Activated B cell treated with CpG ODN at 0.5 μM for 24 hours (primary cell): Measurements from ENCODE around the gene TRABD2B. TPM values are rescaled to one million over a fixed set of nuclear protein-coding genes. Genes with fewer than 3 reads are reported as not detected.

Experiments used
- ATAC-seq: fragments of 200-7000 bp; cut with Tn5 transposase; one replicate; pipeline ENCODE4 v1.10.0; 2021; ENCODE audit warnings: low read depth, mild to moderate bottlenecking, moderate library complexity
- CTCF ChIA-PET: fragments of 350-600 bp; sonication (Branson Sonifier 250); formaldehyde crosslinking; loops from one replicate; lab custom pipeline; 2021; ENCODE audit warnings: antibody characterized with exemption; lab: Charles Lee
- POLR2A ChIA-PET: fragments of 350-600 bp; sonication (Branson Sonifier 250); formaldehyde crosslinking; loops from one replicate; lab custom pipeline; 2021; ENCODE audit warnings: antibody characterized with exemption; lab: Charles Lee
- DNase-seq: peaks from one replicate; pipeline ENCODE4 v3.0.0; 2022
- H3K27ac Mint-ChIP-seq: one replicate; pipeline ENCODE4 v1.8.0; 2020; ENCODE audit warnings: mixed read lengths
- H3K27me3 Mint-ChIP-seq: one replicate; pipeline ENCODE4 v1.8.0; 2021; ENCODE audit warnings: mixed read lengths
- H3K36me3 Mint-ChIP-seq: one replicate; pipeline ENCODE4 v1.8.0; 2021; ENCODE audit warnings: low read depth, mixed read lengths
- H3K4me1 Mint-ChIP-seq: one replicate; pipeline ENCODE4 v1.8.0; 2021; ENCODE audit warnings: mixed read lengths
- H3K4me3 Mint-ChIP-seq: one replicate; pipeline ENCODE4 v1.8.0; 2020; ENCODE audit warnings: mild to moderate bottlenecking, mixed read lengths
- H3K9me3 Mint-ChIP-seq: one replicate; pipeline ENCODE4 v1.8.0; 2020; ENCODE audit warnings: mixed read lengths
- CTCF ChIP-seq: fragments of 200-600 bp; IDR thresholded peaks from one replicate; pipeline ENCODE4 v1.8.0; 2022; ENCODE audit warnings: antibody characterized with exemption, mild to moderate bottlenecking
- intact Hi-C: fragments of 100-400 bp; cut with micrococcal nuclease; formaldehyde crosslinking; loops from one replicate; pipeline ENCODE4 v1.15.1; 2024
- total RNA-seq: library from RNA; stranded (reverse); gene quantifications from 2 replicates; pipeline ENCODE4 v1.2.3, GENCODE V29; 2022

The TRABD2B gene
- total RNA-seq, 1 donor from 2014 or later, result not detected

- Mint-ChIP-seq H3K27ac (no peak overlapping the region), H3K4me3 (no peak overlapping the region), H3K4me1 (no peaks in the 10 kb centered on the region), H3K36me3 (no peaks in the 10 kb centered on the region), H3K27me3 (peaks cover 9% of the 10 kb centered on the region), H3K9me3 (no peaks in the 10 kb centered on the region)
- ChIA-PET POLR2A (no interaction called here), CTCF (no interaction called here)
- no peak for ATAC-seq
- no peak for DNase-seq
- intact Hi-C loops, result no loop called here
- no peak for TF ChIP-seq CTCF
Measured at GRCh38 chr1:48022306-48022705, 25.1 kb upstream of the TRABD2B start.

DNA sequence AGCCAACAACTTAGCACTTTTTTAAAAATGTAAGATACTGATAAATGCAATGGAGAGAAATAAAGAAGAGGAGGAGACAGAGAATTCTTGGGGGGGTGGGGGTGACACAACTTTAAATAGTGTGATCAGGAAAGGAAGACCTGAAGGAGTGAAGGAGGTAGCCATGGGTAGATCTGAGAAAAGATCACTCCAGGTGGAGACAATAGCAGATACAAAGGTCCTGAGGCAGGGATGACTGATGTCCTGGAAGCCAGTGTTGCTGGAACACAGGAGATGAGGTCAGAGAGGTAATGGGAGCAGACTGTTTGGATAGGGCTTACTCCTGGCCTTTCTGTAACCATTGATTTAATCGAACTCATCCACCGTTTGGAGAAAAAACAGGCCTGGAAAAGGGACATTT, 24.6 kb upstream of the TRABD2B start:
- Mint-ChIP-seq H3K27me3 (peaks cover 11% of the 10 kb centered on the region), H3K4me1 (no peaks in the 10 kb centered on the region), H3K4me3 (no peak overlapping the region), H3K36me3 (no peaks in the 10 kb centered on the region), H3K9me3 (no peaks in the 10 kb centered on the region), H3K27ac (no peak overlapping the region)
- ATAC-seq (no peak), DNase-seq (no peak)
- ChIA-PET POLR2A (no interaction called here), CTCF (no interaction called here)
- no peak for TF ChIP-seq CTCF
- intact Hi-C loops, result no loop called here

GRCh38 chr1:48019714-48020315, 22.6 kb upstream of the TRABD2B start:
- H3K27me3 Mint-ChIP-seq, result peaks cover 23% of the 10 kb centered on the region
- H3K9me3 Mint-ChIP-seq, result no peaks in the 10 kb centered on the region
- no peaks in the 10 kb centered on the region for H3K4me1 Mint-ChIP-seq
- no peaks in the 10 kb centered on the region for H3K36me3 Mint-ChIP-seq
- H3K4me3 Mint-ChIP-seq, result no peak overlapping the region
- no peak for DNase-seq
- no peak for ATAC-seq
- ChIA-PET CTCF (no interaction called here), POLR2A (no interaction called here)
- intact Hi-C loops, result no loop called here
- no peak for TF ChIP-seq CTCF
- no peak overlapping the region for H3K27ac Mint-ChIP-seq

GRCh38 chr1:48018799-48019198, 21.6 kb upstream of the TRABD2B start:
- Mint-ChIP-seq H3K4me3 (no peak overlapping the region), H3K27me3 (peaks cover 23% of the 10 kb centered on the region), H3K27ac (no peak overlapping the region), H3K4me1 (no peaks in the 10 kb centered on the region), H3K36me3 (no peaks in the 10 kb centered on the region), H3K9me3 (no peaks in the 10 kb centered on the region)
- intact Hi-C loops, result no loop called here
- CTCF ChIA-PET, result no interaction called here
- ATAC-seq (no peak), DNase-seq (no peak)
- POLR2A ChIA-PET, result no interaction called here
- no peak for TF ChIP-seq CTCF

- no peak overlapping the region for H3K27ac Mint-ChIP-seq
- intact Hi-C loops, result no loop called here
- no peak for ATAC-seq
- no peaks in the 10 kb centered on the region for H3K4me1 Mint-ChIP-seq
- DNase-seq, result no peak
- CTCF ChIA-PET, result no interaction called here
- no peaks in the 10 kb centered on the region for H3K9me3 Mint-ChIP-seq
- peaks cover 23% of the 10 kb centered on the region for H3K27me3 Mint-ChIP-seq
- no peaks in the 10 kb centered on the region for H3K36me3 Mint-ChIP-seq
- no peak for TF ChIP-seq CTCF
- POLR2A ChIA-PET, result no interaction called here
- no peak overlapping the region for H3K4me3 Mint-ChIP-seq
Measured at GRCh38 chr1:48017716-48018115, 20.5 kb upstream of the TRABD2B start.
